GM11168 (cell line): ENCODE data around the gene DIS3L.
"Not testable (repeated sequence)": the region's sequence is repeated elsewhere in the genome, so short reads cannot be mapped to it uniquely, and the experiment has no call there.

Experiments used
- in situ Hi-C: fragments of 300-500 bp; cut with MboI; formaldehyde crosslinking; loops from one replicate; pipeline ENCODE4 v1.12.0; 2022; ENCODE audit warnings: low sequenced_read_pairs; ENCODE audit not compliant: unreplicated experiment

The DIS3L gene

GRCh38 chr15:66293419-66294156 lies at the start of gene DIS3L:
Gene DIS3L, plus strand, starts transcription at chr15:66293568. Its CDS starts 29 bp downstream, at chr15:66293597.
- in situ Hi-C loops, result no loop called here

GRCh38 chr15:66245832-66246231 lies 47.5 kb upstream of the DIS3L start:
- in situ Hi-C loops, result not testable (repeated sequence)

- in situ Hi-C loops, result no loop called here
Measured at GRCh38 chr15:66246937-66247336, 46.4 kb upstream of the DIS3L start.

- in situ Hi-C loops, result no loop called here
Measured at GRCh38 chr15:66249605-66250174, 43.7 kb upstream of the DIS3L start.

- in situ Hi-C loops, result no loop called here
Measured at GRCh38 chr15:66251065-66251789, 42.1 kb upstream of the DIS3L start.

- in situ Hi-C loops, result no loop called here
Measured at GRCh38 chr15:66251790-66252684, 41.3 kb upstream of the DIS3L start.

- in situ Hi-C loops, result no loop called here
Measured at GRCh38 chr15:66252685-66253417, 40.5 kb upstream of the DIS3L start.

GRCh38 chr15:66253418-66254088 lies 39.8 kb upstream of the DIS3L start, which contains the start of gene MEGF11:
Gene MEGF11, minus strand, starts transcription at chr15:66253750. Its CDS starts 125,347 bp downstream, at chr15:66128403.
- in situ Hi-C loops, result no loop called here

GRCh38 chr15:66254089-66254950 lies 39.0 kb upstream of the DIS3L start:
- in situ Hi-C loops, result no loop called here

GRCh38 chr15:66254951-66255676 lies 38.3 kb upstream of the DIS3L start:
- in situ Hi-C loops, result no loop called here

GRCh38 chr15:66256692-66257091 lies 36.7 kb upstream of the DIS3L start:
- in situ Hi-C loops, result no loop called here

GRCh38 chr15:66261056-66261455 lies 32.3 kb upstream of the DIS3L start:
- in situ Hi-C loops, result no loop called here

- in situ Hi-C loops, result not testable (repeated sequence)
Measured at GRCh38 chr15:66262837-66263236, 30.5 kb upstream of the DIS3L start.

- in situ Hi-C loops, result no loop called here
Measured at GRCh38 chr15:66264859-66265513, 28.4 kb upstream of the DIS3L start.

GRCh38 chr15:66269326-66270090 lies 23.9 kb upstream of the DIS3L start:
- in situ Hi-C loops, result no loop called here

- in situ Hi-C loops, result no loop called here
Measured at GRCh38 chr15:66270932-66271331, 22.4 kb upstream of the DIS3L start.
